HG03045 (cell line): Measurements from ENCODE around the gene LMNA.

Experiments
- ATAC-seq: cut with Tn5 transposase; IDR thresholded peaks from one replicate; pipeline ENCODE4 v1.9.1; 2021; ENCODE audit warnings: mild to moderate bottlenecking, moderate library complexity; ENCODE audit not compliant: unreplicated experiment

LMNA gene

GRCh38 chr1:156138458-156138867 is 24.0 kb downstream of the LMNA start:
- no peak for ATAC-seq

DNA sequence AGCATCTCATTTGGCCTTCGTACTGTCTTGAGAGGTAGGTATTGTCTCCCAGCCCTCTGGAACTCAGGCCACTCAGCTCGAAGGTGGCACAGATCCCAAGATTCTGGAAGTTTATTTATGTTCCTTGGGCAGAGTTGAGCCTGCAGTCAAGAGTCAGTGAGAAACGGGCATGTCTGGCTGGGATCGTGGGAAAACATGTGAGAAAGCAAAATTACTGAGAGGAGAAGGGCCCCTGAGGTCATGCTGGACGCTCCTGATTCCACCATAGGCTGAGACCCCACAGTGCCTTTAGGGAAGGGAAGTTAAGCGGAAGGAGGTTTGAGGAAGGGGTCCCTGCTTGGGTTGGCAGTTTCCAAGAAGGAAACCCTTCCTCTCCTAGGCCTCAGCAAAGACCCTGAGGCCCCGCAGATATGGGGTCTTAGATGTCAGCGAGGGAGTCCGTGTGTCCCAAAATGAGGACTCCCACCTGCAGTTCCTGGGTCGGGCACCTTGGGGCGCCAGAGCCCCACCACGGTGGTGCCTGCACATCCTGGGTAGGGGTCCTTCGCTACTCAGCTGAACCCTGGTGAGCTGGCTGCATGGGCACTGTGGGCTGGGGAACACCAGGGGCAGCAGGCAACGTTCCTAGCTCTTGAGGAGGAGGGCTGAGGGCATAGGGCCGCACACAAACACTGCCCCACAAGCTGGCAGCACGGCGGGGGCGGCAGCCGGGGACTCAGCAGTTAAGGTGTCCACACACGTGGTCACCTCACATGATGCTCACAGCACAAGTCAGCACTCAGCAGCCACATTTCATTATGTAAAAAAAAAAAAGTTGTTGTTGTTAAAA is 26.6 kb downstream of the LMNA start:
- no peak for ATAC-seq

GRCh38 chr1:156143765-156144489 is 29.4 kb downstream of the LMNA start:
- no peak for ATAC-seq

DNA sequence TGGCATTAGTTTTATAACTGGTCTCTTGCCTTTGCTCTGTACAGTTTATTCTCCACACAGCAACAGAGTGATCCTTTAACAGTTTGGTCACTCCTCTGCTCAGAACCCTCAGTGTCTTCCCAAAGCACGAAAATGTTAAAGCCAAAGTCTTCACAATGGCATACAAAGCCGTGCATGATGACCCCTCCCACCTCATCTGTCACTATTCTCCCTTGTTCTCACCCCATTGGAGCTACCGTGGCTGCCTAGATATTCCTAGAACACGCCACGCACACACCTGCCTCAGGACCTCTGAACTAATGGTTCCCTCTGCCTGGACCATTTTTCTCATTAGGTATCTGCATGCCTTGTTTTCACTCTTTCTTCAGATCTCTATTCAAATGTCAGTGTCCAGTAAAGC is 30.2 kb downstream of the LMNA start:
- ATAC-seq = no peak

- no peak for ATAC-seq
Measured at GRCh38 chr1:156145650-156146019, 31.1 kb downstream of the LMNA start.

DNA sequence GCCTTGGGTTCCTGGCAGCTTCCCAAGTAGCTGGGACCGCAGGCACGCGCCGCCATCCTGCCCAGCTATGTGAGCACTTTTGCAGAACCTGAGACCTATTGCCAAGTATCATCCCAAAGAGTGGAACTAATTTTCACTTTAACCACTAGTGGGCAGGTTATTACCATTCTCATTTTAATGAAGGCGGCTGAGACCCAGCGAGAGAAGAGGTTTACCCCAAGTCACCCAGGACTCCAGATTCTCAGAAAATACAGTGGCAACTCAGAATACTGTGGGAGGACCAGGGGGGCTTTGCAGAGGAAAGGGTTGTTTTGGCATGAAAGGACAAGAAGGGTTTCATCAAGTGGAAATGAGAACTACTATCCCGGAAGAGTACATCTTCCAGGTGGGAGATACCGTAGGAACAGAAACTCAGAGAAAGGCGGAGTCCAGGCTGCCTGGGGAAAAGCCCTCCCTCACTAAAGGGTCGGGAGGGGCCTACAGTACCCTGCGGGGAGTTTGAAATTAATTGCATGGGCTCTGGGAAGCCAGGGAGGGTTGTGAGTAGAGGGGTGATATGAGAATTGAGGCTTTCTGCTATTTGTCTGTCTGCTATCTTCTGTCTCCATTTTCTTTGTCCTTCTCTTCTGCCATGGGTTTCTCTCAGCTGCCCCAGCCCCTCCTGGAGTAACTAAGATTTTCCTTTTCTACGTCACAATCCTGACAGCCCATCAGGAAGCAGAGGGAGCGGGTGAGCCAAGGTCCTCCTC is 31.7 kb downstream of the LMNA start:
- no peak for ATAC-seq

DNA sequence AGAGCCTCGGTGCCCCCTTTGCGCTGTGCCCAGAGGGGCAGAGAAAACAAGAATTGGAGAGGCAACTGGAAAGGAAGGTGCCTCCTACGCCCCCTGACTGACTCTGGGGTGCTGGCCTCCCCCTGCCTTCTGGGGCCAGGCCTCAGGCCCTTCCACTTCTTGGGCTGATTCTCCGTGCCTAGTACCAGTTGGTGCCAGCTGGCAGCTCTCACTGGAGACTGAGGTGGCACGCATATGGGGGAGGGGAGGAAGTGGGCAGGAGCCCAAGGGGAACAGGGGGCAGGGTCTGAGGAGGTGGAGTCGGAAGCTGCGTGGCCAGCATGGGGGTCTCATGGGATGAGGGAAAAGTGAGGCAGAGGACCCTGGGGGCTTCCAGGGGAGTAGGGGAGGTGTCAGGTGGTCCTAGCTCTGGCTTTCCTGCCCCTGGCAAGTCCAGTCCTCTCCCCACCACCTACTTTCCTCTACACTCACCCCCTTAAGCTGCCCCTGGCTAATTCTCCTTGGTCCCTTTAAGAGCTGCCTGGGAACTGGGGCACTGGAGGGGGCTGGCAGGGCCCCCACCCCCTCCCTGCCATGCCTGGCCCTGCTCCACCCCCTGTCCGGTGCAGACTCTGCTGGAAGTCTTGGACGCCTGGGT is 32.4 kb downstream of the LMNA start:
- ATAC-seq = no peak

GRCh38 chr1:156148216-156148615 is 33.7 kb downstream of the LMNA start:
- no peak for ATAC-seq

DNA sequence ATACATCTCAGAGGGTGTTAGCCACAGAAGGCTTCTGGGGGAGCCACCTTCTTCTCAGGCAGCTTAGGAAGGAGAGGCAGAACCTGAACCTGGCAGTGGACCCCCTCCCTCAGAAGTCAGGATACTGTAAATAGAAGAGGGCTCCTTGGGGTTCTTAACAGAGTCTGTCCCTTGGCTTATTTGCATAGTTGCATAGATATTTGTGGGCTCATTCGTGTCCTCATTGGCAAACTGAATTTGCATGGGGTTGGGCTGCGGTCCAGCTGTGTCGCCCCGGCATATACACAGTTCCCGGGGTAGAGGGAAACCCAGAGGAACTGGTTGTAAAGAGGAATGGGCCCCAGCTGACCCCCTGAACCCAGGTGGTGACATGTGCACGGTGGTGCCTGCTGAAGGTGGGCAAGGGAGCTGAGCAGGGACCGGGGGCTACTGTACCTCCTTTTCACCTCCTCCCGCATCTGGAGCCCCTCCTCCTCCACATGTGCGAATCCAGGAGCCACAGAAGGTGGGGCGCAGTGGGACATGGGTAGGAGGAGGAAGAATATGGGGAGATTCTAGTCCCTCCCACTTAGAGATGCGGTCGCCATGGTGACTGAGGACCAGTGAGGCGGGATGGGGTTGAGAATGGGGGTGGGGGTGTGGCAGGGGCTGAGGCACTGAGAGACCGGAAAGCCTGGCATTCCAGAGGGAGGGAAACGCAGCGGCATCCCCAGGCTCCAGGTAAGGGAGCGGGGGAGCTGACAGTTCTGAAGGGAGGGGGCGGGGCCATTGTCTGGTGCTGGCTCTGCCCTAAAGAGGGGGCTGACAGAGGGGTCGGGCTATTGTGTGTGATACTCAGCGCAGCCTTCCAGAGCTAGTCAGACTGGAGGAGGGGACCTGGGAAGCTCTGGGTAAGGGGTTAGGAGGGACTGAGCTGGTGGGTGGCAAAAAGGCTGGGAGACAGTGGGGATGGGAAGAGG is 35.1 kb downstream of the LMNA start:
- peak; percentile 55 for ATAC-seq

DNA sequence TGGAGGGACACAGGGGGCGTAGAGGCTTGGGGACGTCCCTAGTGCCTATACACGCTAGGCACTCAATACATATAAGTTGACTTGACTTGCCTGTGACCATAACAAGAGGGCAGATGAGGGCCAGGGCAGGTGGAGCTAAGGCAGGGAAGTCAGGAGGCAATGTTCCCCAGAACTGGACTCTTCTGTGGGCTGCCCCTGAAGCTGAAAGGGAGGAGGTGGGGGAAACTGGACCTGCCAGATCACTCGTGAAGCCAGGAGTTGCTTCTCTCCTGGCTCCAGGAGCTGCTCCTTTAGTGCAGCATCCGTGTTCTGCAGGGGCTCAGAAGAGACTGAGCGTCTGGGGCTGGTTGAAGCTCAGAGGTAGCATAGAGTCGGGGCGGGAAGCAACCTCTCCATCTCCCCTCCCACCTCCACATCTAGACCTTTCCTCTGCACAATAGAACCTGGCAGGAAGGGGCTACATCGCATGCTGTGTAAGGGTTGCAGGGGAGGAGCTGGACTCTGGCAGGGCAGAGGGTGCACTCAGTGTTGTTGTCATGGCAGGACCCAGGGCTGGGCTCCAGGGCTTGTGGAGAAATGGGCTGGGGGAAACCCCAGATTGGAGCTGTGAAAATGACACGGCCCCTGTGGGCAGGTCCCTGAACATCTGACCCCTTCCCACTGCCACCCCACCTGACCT is 36.0 kb downstream of the LMNA start:
- ATAC-seq = no peak

- ATAC-seq = no peak
Measured at GRCh38 chr1:156151093-156151688, 36.7 kb downstream of the LMNA start.

GRCh38 chr1:156152628-156153027 is 38.1 kb downstream of the LMNA start:
- ATAC-seq = no peak

- no peak for ATAC-seq
Measured at GRCh38 chr1:156153362-156153761, 38.9 kb downstream of the LMNA start, which contains the start of gene SEMA4A. Gene SEMA4A (plus strand): TSS chr1:156153585. CDS start chr1:156154579, 994 bp downstream.

- ATAC-seq = peak; percentile 40
Measured at GRCh38 chr1:156154317-156154749, 39.8 kb downstream of the LMNA start.

- ATAC-seq = no peak
Measured at GRCh38 chr1:156155756-156156510, 41.4 kb downstream of the LMNA start.

GRCh38 chr1:156157506-156157905 is 43.0 kb downstream of the LMNA start:
- ATAC-seq = no peak

- no peak for ATAC-seq
Measured at GRCh38 chr1:156157966-156158365, 43.5 kb downstream of the LMNA start.
